Heart left ventricle (tissue), 16 donors: ENCODE results near the gene STARD8. TPM values are rescaled to one million over a fixed set of nuclear protein-coding genes. Genes with fewer than 3 reads are reported as not detected.

ENCODE experiments used
- ATAC-seq, 4 donors: fragments of 200-7000 bp; cut with Tn5 transposase; one replicate each; pipeline ENCODE4 v1.9.1; 2020 to 2022; ENCODE audit warnings: moderate library complexity in 4 of 4, mild to moderate bottlenecking in 3 of 4, moderate number of reproducible peaks in 1 of 4
- DNase-seq, 5 donors: peaks; one replicate each; pipeline ENCODE4 v3.0.0-alpha.2; 2020
- H3K27ac ChIP-seq, 12 donors: fragments of 200-600 bp; sonication (generic) in 4 of 12; one replicate each; pipeline versions ENCODE4 v1.5.0 to v1.8.0; 2016 to 2022; ENCODE audit warnings: mild to moderate bottlenecking in 2 of 12
- H3K27me3 ChIP-seq, 9 donors: fragments of 200-600 bp; sonication (generic) in 2 of 9; one replicate each; pipeline versions ENCODE4 v1.5.1 to v1.8.0; 2016 to 2022; ENCODE audit warnings: mild to moderate bottlenecking in 3 of 9
- H3K36me3 ChIP-seq, 9 donors: fragments of 200-600 bp; sonication (generic) in 2 of 9; one replicate each; pipeline versions ENCODE4 v1.5.0 to v1.8.0; 2018 to 2022; ENCODE audit warnings: mild to moderate bottlenecking in 2 of 9
- H3K4me1 ChIP-seq, 12 donors: fragments of 200-600 bp; sonication (generic) in 4 of 12; one replicate each; pipeline versions ENCODE4 v1.5.0 to v1.8.0; 2016 to 2022; ENCODE audit warnings: mild to moderate bottlenecking in 3 of 12
- H3K4me3 ChIP-seq, 12 donors: fragments of 200-600 bp; sonication (generic) in 4 of 12; one replicate each; pipeline versions ENCODE4 v1.5.0 to v1.8.0; 2017 to 2022; ENCODE audit warnings: mild to moderate bottlenecking in 9 of 12, moderate library complexity in 4 of 12
- H3K9me3 ChIP-seq, 12 donors: fragments of 200-600 bp; sonication (generic) in 4 of 12; one replicate each; pipeline versions ENCODE4 v1.5.0 to v1.8.0; 2016 to 2022; ENCODE audit warnings: mild to moderate bottlenecking in 1 of 12
- POLR2A ChIP-seq, 2 donors: fragments of 450-650 bp; IDR thresholded peaks; one replicate each; pipeline ENCODE4 v1.6.1; 2017; ENCODE audit warnings: antibody characterized with exemption in 2 of 2, mild to moderate bottlenecking in 2 of 2, moderate library complexity in 2 of 2
- WGBS, 4 donors: extraction: QIAGEN DNeasy Blood & Tissue Kit in 2 of 4; methylation state at CpG; one replicate each; pipeline versions ENCODE4 v1.1.5 to v1.1.7; 2013 to 2018; 5-methylcytosine and 5-hydroxymethylcytosine counted together
- intact Hi-C, 10 donors: fragments of 100-400 bp; cut with DNase I; formaldehyde crosslinking; loops; one replicate each; pipeline versions ENCODE4 v1.11.1 to v1.14.2; 2022
- polyA plus RNA-seq, 2 donors: library from polyadenylated mRNA; stranded (reverse); fragments of 200-250 nt; gene quantifications; one replicate each; pipeline ENCODE4 v1.2.3, GENCODE V29; 2013
- total RNA-seq, 9 donors: library from RNA; depleted of rRNA in 2 of 9; stranded (reverse); fragments of >200 nt in 2 of 9; fragmentation: NEBNext Ultra II Directional in 3 of 9; extraction: Animal tissue kit (Norgen Biotek cat#: 25700) in 3 of 9; gene quantifications; one replicate each; pipeline versions ENCODE4 v1.1.0 to v1.2.4, GENCODE V29; 2016 to 2023
- TF ChIP-seq, protein P1 (sequence below), 12 donors: fragments of 200-600 bp; sonication (generic) in 4 of 12; IDR thresholded peaks; one replicate each; pipeline versions ENCODE4 v1.5.0 to v1.8.0; 2018 to 2022; ENCODE audit warnings: antibody characterized with exemption in 12 of 12, mild to moderate bottlenecking in 5 of 12
- donor health status: ischemic (EF 13 %, LVEDD 7.1; RV severe dilation, severe dysfunction).
- donor health status: healthy with polysubstance abuse.
- donor health status: DM: no; HTN: yes; CAD: no.
- donor health status: DM: no; HTN: no; CAD: no.
- donor health status: ischemic (EF 25% LVEDD 6.9; RV normal size, moderate dysfunction).
- donor health status: ischemic (EF 25% LVEDD 5.7; RV mildly dilated, moderate dysfunction).
- donor health status: healthy.
- donor health status: DM: yes; HTN: yes; CAD: no.
- donor health status: ischemic (EF 35%, LVEDD 5.7; RV mildly dilated, moderate dysfunction).
- donor health status: nonischemic (EF 11% LVEDD 7.7; RV severe dilation, severe dysfunction).
- donor health status: DM: yes; HTN: yes; CAD: no.
- donor health status: PGD.
- donor health status: ischemic (EF 29% LVEDD 5.4; RV normal size, mild dysfunction).
- donor health status: nonischemic (EF 23%, LVEDD 6.1; RV moderate dilation, normal function).

The STARD8 gene
- total and polyA plus RNA-seq, 11 donors = 4.2 to 17.5 (median 7.1) TPM

- 77 to 87% (median 84%) methylated on average over 11 of the region's 11 CpGs for WGBS, 4 donors
- intact Hi-C loops = loop anchor here in 5 of 10 donors (5.0 to 10.0 kb wide), 5 partner anchors 65 to 525 kb away; no protein-coding TSS in a partner anchor
- DNase-seq (no peak), ATAC-seq (peak; percentile 15 to 60 (median 34))
- no peaks in the 10 kb centered on the region for H3K9me3 ChIP-seq
- no peak overlapping the region for H3K4me3 ChIP-seq
- peaks cover 0 to 7% (median 0%) of the 10 kb centered on the region in 12 donors for H3K4me1 ChIP-seq
- H3K27me3 ChIP-seq = peaks cover 0 to 3% (median 0%) of the 10 kb centered on the region in 9 donors
- TF ChIP-seq, protein P1, sequence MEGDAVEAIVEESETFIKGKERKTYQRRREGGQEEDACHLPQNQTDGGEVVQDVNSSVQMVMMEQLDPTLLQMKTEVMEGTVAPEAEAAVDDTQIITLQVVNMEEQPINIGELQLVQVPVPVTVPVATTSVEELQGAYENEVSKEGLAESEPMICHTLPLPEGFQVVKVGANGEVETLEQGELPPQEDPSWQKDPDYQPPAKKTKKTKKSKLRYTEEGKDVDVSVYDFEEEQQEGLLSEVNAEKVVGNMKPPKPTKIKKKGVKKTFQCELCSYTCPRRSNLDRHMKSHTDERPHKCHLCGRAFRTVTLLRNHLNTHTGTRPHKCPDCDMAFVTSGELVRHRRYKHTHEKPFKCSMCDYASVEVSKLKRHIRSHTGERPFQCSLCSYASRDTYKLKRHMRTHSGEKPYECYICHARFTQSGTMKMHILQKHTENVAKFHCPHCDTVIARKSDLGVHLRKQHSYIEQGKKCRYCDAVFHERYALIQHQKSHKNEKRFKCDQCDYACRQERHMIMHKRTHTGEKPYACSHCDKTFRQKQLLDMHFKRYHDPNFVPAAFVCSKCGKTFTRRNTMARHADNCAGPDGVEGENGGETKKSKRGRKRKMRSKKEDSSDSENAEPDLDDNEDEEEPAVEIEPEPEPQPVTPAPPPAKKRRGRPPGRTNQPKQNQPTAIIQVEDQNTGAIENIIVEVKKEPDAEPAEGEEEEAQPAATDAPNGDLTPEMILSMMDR (IDR thresholded peaks at IDR 0.05) = peak in 3 of 12 donors; percentile 7 to 36 (median 27)
- no peak for TF ChIP-seq POLR2A (IDR thresholded peaks at IDR 0.05)
- peaks cover 0 to 66% (median 18%) of the 10 kb centered on the region in 9 donors for H3K36me3 ChIP-seq
- peak overlapping the region in 1 of 12 donors; percentile 22 for H3K27ac ChIP-seq
Measured at GRCh38 chrX:68719904-68720614, 72.6 kb downstream of the STARD8 start.

- peaks cover 0 to 67% (median 18%) of the 10 kb centered on the region in 9 donors for H3K36me3 ChIP-seq
- intact Hi-C loops = loop anchor here in 1 of 10 donors (10.0 kb wide), 1 partner anchor 126 kb away; no protein-coding TSS in a partner anchor
- 91 to 98% (median 96%) methylated on average over 9 of the region's 9 CpGs for WGBS, 4 donors
- H3K4me1 ChIP-seq = peaks cover 0 to 7% (median 0%) of the 10 kb centered on the region in 12 donors
- H3K4me3 ChIP-seq = no peak overlapping the region
- H3K9me3 ChIP-seq = no peaks in the 10 kb centered on the region
- DNase-seq (no peak), ATAC-seq (no peak)
- peaks cover 0 to 3% (median 0%) of the 10 kb centered on the region in 9 donors for H3K27me3 ChIP-seq
- TF ChIP-seq POLR2A (IDR thresholded peaks at IDR 0.05) = no peak
- TF ChIP-seq, protein P1 (IDR thresholded peaks at IDR 0.05) = no peak
- no peak overlapping the region for H3K27ac ChIP-seq
Measured at GRCh38 chrX:68720851-68721250, 73.4 kb downstream of the STARD8 start.

DNA sequence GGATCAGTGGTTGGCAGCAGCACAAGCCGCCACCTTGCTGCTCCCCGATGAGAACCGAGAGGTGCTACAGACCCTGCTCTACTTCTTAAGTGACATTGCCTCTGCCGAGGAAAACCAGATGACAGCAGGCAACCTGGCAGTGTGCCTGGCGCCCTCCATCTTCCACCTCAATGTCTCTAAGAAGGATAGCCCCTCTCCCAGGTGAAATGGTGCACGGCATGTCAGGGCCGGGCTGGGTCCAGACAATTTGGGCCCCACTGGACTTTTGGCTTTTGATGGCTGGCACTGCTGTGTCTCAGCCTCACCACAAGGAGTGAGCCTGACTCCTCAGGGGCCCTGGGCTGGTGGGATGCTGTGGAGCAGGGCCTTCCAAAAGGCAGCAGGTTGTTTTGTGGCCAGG, 74.1 kb downstream of the STARD8 start:
- ATAC-seq (no peak), DNase-seq (no peak)
- no peak for TF ChIP-seq POLR2A (IDR thresholded peaks at IDR 0.05)
- TF ChIP-seq, protein P1 (IDR thresholded peaks at IDR 0.05) = no peak
- Histone ChIP-seq H3K9me3 (no peaks in the 10 kb centered on the region), H3K27me3 (peaks cover 0 to 6% (median 0%) of the 10 kb centered on the region in 9 donors), H3K27ac (no peak overlapping the region), H3K4me3 (no peak overlapping the region), H3K4me1 (peaks cover 0 to 7% (median 0%) of the 10 kb centered on the region in 12 donors), H3K36me3 (peaks cover 0 to 60% (median 18%) of the 10 kb centered on the region in 9 donors)
- intact Hi-C loops = loop anchor here in 1 of 10 donors (10.0 kb wide), 1 partner anchor 127 kb away; no protein-coding TSS in a partner anchor
- WGBS, 4 donors = 69 to 89% (median 84%) methylated on average over 6 to 7 of the region's 7 CpGs
